ENCODE measurements around the gene BCL11B. TPM values are rescaled to one million over a fixed set of nuclear protein-coding genes. Genes with fewer than 3 reads are reported as not detected.

BCL11B gene
- polyA plus RNA-seq, 1 experiment, result not detected

DNA sequence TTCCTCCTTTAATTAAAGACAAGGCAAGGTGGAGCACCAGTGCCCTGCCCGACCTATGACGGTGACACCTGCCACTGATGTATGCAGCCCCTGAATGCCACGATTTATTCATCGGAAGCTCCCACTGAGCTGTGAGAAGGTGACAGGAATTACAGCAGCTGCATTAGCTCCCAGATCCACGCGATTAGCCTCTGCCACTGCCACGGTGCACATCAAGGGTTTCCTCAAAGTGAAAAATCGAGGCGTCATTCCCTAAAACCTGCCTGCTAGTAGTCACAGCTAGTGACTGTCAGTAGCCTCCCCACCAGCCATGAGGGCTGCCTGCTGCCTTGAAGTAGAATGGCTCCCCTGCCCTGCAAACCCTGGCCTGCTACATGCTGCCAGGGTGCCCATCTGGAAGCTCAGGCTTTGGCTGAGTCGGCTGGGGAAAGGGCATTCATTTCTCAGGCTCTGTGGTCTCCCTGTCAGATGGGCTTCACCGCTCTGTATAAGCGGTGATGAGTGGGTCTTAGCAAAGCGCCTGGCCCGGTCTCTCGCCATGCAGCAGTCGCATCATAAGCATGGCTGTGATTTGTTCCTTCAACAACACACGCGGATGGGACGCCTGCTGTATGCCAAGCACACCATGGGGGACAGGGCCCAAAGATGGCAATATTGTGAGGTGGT lies 8.2 kb upstream of the BCL11B start:
- TF ChIP-seq, protein P1, sequence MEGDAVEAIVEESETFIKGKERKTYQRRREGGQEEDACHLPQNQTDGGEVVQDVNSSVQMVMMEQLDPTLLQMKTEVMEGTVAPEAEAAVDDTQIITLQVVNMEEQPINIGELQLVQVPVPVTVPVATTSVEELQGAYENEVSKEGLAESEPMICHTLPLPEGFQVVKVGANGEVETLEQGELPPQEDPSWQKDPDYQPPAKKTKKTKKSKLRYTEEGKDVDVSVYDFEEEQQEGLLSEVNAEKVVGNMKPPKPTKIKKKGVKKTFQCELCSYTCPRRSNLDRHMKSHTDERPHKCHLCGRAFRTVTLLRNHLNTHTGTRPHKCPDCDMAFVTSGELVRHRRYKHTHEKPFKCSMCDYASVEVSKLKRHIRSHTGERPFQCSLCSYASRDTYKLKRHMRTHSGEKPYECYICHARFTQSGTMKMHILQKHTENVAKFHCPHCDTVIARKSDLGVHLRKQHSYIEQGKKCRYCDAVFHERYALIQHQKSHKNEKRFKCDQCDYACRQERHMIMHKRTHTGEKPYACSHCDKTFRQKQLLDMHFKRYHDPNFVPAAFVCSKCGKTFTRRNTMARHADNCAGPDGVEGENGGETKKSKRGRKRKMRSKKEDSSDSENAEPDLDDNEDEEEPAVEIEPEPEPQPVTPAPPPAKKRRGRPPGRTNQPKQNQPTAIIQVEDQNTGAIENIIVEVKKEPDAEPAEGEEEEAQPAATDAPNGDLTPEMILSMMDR (IDR thresholded peaks at IDR 0.05; ENCODE audit: insufficient read depth, low read depth, low read length), result no peak

DNA sequence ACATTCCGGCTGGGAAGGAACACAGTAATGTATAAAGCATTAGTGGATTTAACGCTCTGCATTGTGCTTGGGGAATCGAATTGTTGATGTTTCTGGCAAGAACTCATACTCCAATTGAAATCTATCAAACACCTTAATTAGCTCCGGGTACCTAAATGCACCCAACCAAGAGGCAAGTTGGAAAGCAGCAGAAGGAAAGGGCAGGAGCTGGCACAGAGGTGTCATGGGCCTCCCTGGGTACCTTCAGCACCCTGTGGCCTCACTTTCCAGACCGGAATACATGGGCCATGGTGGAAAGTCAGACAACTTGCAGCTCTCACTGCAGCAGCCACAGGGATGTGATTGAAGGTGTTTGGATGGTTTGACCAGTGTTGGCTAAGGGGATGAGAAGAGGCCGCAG lies 6.8 kb upstream of the BCL11B start:
- DNase-seq (ENCODE audit: low read depth), result no peak
- Histone ChIP-seq H3K27me3 (ENCODE audit: control insufficient read depth, insufficient read depth, low read length) (peaks cover 2% of the 10 kb centered on the region), H3K36me3 (ENCODE audit: control insufficient read depth, insufficient read depth, low read length) (no peaks in the 10 kb centered on the region), H3K4me3 (ENCODE audit: low read depth, low read length) (no peak overlapping the region)
- TF ChIP-seq, protein P1 (IDR thresholded peaks at IDR 0.05; ENCODE audit: insufficient read depth, low read depth, low read length), result no peak
- POLR2A ChIA-PET, result no interaction called here
- CTCF ChIA-PET, result interaction anchor here (1.5 kb wide), 1 partner anchor 41 kb away, joined by 3 read pairs; no protein-coding TSS in a partner anchor

More for the DNA sequence above, 8.2 kb upstream of the BCL11B start:
- no peak for DNase-seq (ENCODE audit: low read depth)
- no peak overlapping the region for H3K4me3 ChIP-seq (ENCODE audit: low read depth, low read length)
- H3K27me3 ChIP-seq (ENCODE audit: control insufficient read depth, insufficient read depth, low read length), result no peaks in the 10 kb centered on the region; the same call in none of the 2 replicates
- POLR2A ChIA-PET, result no interaction called here
- no peaks in the 10 kb centered on the region for H3K36me3 ChIP-seq (ENCODE audit: control insufficient read depth, insufficient read depth, low read length)
- CTCF ChIA-PET, result no interaction called here

DNA sequence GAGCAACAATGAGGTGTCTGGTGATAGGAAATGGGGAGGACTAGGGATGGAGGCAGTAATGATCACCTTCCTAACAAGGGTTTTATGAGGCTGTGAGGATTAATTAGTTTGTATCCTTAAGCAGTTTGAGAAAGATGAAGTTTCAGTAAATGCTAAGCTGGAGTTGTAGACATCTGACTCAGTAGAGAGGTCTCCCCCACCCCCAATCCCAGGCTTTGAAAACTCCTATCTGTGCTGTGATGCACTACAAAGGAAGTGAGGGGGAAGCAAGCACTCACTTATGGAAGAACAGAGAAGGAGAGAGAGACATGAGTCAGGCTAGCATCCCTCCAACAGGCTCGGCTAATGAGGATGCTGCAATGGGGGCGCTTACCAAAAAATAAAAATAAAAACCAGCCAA lies 5.5 kb upstream of the BCL11B start:
- DNase-seq (ENCODE audit: low read depth), result no peak
- Histone ChIP-seq H3K36me3 (ENCODE audit: control insufficient read depth, insufficient read depth, low read length) (no peaks in the 10 kb centered on the region), H3K27me3 (ENCODE audit: control insufficient read depth, insufficient read depth, low read length) (peaks cover 3% of the 10 kb centered on the region), H3K4me3 (ENCODE audit: low read depth, low read length) (no peak overlapping the region)
- ChIA-PET CTCF (interaction anchor here (1.0 kb wide), 1 partner anchor 11 kb away, joined by 4 read pairs; no protein-coding TSS in a partner anchor), POLR2A (no interaction called here)
- TF ChIP-seq, protein P1 (IDR thresholded peaks at IDR 0.05; ENCODE audit: insufficient read depth, low read depth, low read length), result no peak

DNA sequence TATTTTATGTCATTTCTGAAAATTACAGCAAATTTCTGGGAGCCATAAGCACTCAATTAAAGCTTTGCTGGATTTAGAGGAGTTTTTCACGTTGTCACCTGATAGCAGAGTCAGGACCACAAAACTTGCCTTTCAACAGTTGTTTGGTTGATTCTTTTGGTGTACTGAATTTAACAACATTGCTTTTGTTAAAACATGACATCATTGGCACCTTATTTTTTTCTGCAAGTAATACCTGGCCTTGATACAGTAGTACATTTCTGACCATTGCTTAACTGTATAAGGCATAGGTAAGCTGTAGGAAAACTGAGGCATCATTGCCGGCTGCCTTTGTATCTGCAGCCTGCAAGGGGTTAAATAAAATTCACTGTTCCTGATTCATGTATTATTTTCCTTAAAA lies 4.5 kb upstream of the BCL11B start:
- TF ChIP-seq, protein P1 (IDR thresholded peaks at IDR 0.05; ENCODE audit: insufficient read depth, low read depth, low read length), result no peak
- Histone ChIP-seq H3K36me3 (ENCODE audit: control insufficient read depth, insufficient read depth, low read length) (no peaks in the 10 kb centered on the region), H3K4me3 (ENCODE audit: low read depth, low read length) (no peak overlapping the region), H3K27me3 (ENCODE audit: control insufficient read depth, insufficient read depth, low read length) (peaks cover 9% of the 10 kb centered on the region)
- POLR2A ChIA-PET, result no interaction called here
- CTCF ChIA-PET, result no interaction called here
- DNase-seq (ENCODE audit: low read depth), result no peak

DNA sequence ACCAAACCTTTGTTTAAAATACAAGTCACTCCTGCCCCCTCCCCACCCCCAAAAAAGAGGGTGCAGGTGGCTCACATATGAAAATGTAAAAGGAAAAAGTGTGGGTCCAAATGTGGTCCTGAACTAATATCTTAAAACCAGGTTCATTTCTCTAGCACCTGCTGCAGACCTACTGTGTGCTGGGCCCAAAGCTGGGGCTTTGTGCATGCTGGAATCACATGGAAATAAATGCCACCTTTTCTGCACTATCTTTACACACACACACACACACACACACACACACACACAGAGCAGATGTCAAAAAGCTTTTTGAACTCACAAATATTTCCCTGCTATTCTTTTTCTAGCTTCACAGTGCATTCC lies 3.2 kb upstream of the BCL11B start:
- CTCF ChIA-PET, result interaction anchor here (0.6 to 2.0 kb wide), 4 partner anchors 9 to 889 kb away, joined by 3 to 9 read pairs (median 4); no protein-coding TSS in a partner anchor
- TF ChIP-seq, protein P1 (IDR thresholded peaks at IDR 0.05; ENCODE audit: insufficient read depth, low read depth, low read length), result no peak
- H3K4me3 ChIP-seq (ENCODE audit: low read depth, low read length), result no peak overlapping the region
- DNase-seq (ENCODE audit: low read depth), result no peak
- no peaks in the 10 kb centered on the region for H3K36me3 ChIP-seq (ENCODE audit: control insufficient read depth, insufficient read depth, low read length)
- POLR2A ChIA-PET, result no interaction called here
- H3K27me3 ChIP-seq (ENCODE audit: control insufficient read depth, insufficient read depth, low read length), result peaks cover 11% of the 10 kb centered on the region

Measured in BJ (cell line).